Right cardiac atrium (tissue), 5 donors: ENCODE measurements around the gene PTX3. TPM values are rescaled to one million over a fixed set of nuclear protein-coding genes. Genes with fewer than 3 reads are reported as not detected.

Experiments
- ATAC-seq, 2 donors: fragments of 200-7000 bp; cut with Tn5 transposase; one replicate each; pipeline versions ENCODE4 v1.8.0 to v1.9.1; 2020; ENCODE audit warnings: moderate library complexity in 2 of 2, mild to moderate bottlenecking in 1 of 2
- DNase-seq, 3 donors: peaks; one replicate each; pipeline ENCODE4 v3.0.0-alpha.2; 2020
- H3K27ac ChIP-seq: one replicate; pipeline ENCODE4 v1.5.1; 2013; ENCODE audit warnings: mild to moderate bottlenecking, low read length, control low read depth, moderate library complexity
- H3K27me3 ChIP-seq: one replicate; pipeline ENCODE4 v1.6.1; 2013; ENCODE audit not compliant: control insufficient read depth, insufficient read depth
- H3K4me1 ChIP-seq: one replicate; pipeline ENCODE4 v1.6.1; 2013; ENCODE audit warnings: low read length; ENCODE audit not compliant: control insufficient read depth, insufficient read depth
- H3K4me3 ChIP-seq: one replicate; pipeline ENCODE4 v1.5.1; 2013; ENCODE audit warnings: low read length, control low read depth
- H3K9me3 ChIP-seq: one replicate; pipeline ENCODE4 v1.6.1; 2013; ENCODE audit warnings: low read length; ENCODE audit not compliant: control insufficient read depth
- WGBS: extraction: QIAGEN DNeasy Blood & Tissue Kit; methylation state at CpG from one replicate; pipeline ENCODE4 v1.1.7; 2013; 5-methylcytosine and 5-hydroxymethylcytosine counted together
- intact Hi-C, 4 donors: fragments of 100-400 bp; cut with DNase I; formaldehyde crosslinking; loops; one replicate each; pipeline versions ENCODE4 v1.11.0 to v1.14.0; 2022 to 2023
- long read RNA-seq, 4 donors: library from polyadenylated mRNA; unstranded; transcript quantifications; one replicate each; pipeline ENCODE4 v2.0.0, GENCODE V29; 2020 to 2021
- polyA plus RNA-seq: library from polyadenylated mRNA; stranded (reverse); fragments of 200-250 nt; gene quantifications from one replicate; pipeline ENCODE4 v1.2.3, GENCODE V29; 2013
- total RNA-seq, 4 donors: library from RNA; stranded (reverse); fragmentation: NEBNext Ultra II Directional; extraction: Animal tissue kit (Norgen Biotek cat#: 25700); gene quantifications; one replicate each; pipeline ENCODE4 v1.2.1, GENCODE V29; 2021
- donor health status: healthy with polysubstance abuse.
- donor health status: DM: no; HTN: yes; CAD: no.
- donor health status: DM: no; HTN: no; CAD: no.
- donor health status: DM: no; HTN: yes; CAD: no; lungs with severe emphysema.
- donor health status: DM: yes; HTN: yes; CAD: no.

The PTX3 gene
- total RNA-seq (1 to 10 TPM in 1 of 4 donors, under 1 TPM in 3; 0.20 to 6.2 (median 0.37) TPM), polyA plus RNA-seq (0.48 TPM)
- long read RNA-seq, donor 1, result 0 reads
- long read RNA-seq, donor 2, result 0 reads
- long read RNA-seq, donor 3, result 0 reads
- long read RNA-seq, donor 4, partial matches to known transcripts, result 0 of 1 reads
- long read RNA-seq, donor 4, other reads (novel, unspliced or antisense), result 0 of 1 reads

GRCh38 chr3:157436583-157437291 lies at the start of gene PTX3:
Gene PTX3, plus strand, starts transcription at chr3:157436850. Its CDS starts 84 bp downstream, at chr3:157436934.
- Histone ChIP-seq H3K27me3 (peaks cover 5% of the 10 kb centered on the region), H3K27ac (no peak within 1 kb of the TSS), H3K4me3 (peak within 1 kb of the TSS; percentile 54), H3K9me3 (no peaks in the 10 kb centered on the region), H3K4me1 (no peaks in the 10 kb centered on the region)
- DNase-seq (peak; percentile 44 to 69 (median 62)), ATAC-seq (peak; percentile 84)
- intact Hi-C loops, result no loop called here
- 10% methylated on average over 15 of the region's 15 CpGs for WGBS

GRCh38 chr3:157387708-157388435 lies 48.8 kb upstream of the PTX3 start:
- intact Hi-C loops, result no loop called here
- Histone ChIP-seq H3K4me3 (no peak overlapping the region), H3K9me3 (no peaks in the 10 kb centered on the region), H3K27me3 (no peaks in the 10 kb centered on the region), H3K27ac (no peak overlapping the region), H3K4me1 (no peaks in the 10 kb centered on the region)
- ATAC-seq (no peak), DNase-seq (no peak)
- WGBS, result 89% methylated on average over 3 of the region's 3 CpGs

GRCh38 chr3:157388976-157389375 lies 47.7 kb upstream of the PTX3 start:
- Histone ChIP-seq H3K4me3 (no peak overlapping the region), H3K27me3 (no peaks in the 10 kb centered on the region), H3K4me1 (no peaks in the 10 kb centered on the region), H3K9me3 (no peaks in the 10 kb centered on the region), H3K27ac (no peak overlapping the region)
- no peak for ATAC-seq
- intact Hi-C loops, result no loop called here
- no peak for DNase-seq

- intact Hi-C loops, result no loop called here
- WGBS, result 91% methylated on average over 9 of the region's 9 CpGs
Observed at GRCh38 chr3:157390713-157391515, 45.7 kb upstream of the PTX3 start.

DNA sequence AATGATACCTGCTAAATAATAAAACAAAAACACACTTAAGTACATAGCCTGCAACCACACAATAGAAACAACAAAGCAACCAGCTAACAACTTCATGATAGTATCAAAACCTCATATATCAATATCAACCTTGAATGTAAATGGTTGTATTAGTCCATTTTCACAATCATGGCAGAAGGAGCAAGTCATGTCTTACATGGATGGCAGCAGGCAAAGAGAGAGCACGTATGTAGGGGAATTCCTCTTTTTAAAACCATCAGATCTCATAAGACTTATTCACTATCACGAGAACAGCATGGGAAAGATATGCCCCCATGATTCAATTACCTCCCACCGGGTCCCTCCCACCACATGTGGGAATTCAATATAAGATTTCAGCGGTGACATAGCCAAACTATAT lies 44.5 kb upstream of the PTX3 start:
- intact Hi-C loops, result no loop called here
- WGBS, result 89% methylated on average over 4 of the region's 4 CpGs
- no peak for DNase-seq
- no peak for ATAC-seq
- Histone ChIP-seq H3K4me1 (no peaks in the 10 kb centered on the region), H3K27ac (no peak overlapping the region), H3K27me3 (no peaks in the 10 kb centered on the region), H3K9me3 (no peaks in the 10 kb centered on the region), H3K4me3 (no peak overlapping the region)

More at GRCh38 chr3:157390713-157391515, 45.7 kb upstream of the PTX3 start:
- ATAC-seq (no peak), DNase-seq (no peak)
- Histone ChIP-seq H3K4me1 (no peaks in the 10 kb centered on the region), H3K27ac (no peak overlapping the region), H3K9me3 (no peaks in the 10 kb centered on the region), H3K4me3 (no peak overlapping the region), H3K27me3 (no peaks in the 10 kb centered on the region)

DNA sequence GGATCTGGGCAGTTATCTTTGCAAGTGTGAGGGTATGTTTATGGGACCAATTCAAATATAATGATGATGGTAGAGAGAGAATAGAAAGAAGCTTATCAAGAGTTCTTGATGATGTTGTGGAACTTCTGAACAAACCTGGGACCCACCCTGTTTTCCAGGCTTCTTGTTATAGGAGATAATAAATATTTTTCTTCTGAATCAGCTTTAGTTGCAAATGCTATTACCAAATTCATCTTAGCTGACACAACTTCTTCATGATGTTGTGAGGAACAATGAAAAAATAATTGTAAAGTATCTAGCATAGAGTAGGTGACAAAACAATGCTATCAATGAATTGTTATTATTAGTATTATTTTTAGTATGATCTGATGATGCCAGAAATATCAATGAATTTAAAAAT lies 43.5 kb upstream of the PTX3 start:
- Histone ChIP-seq H3K9me3 (no peaks in the 10 kb centered on the region), H3K4me1 (no peaks in the 10 kb centered on the region), H3K27ac (no peak overlapping the region), H3K27me3 (no peaks in the 10 kb centered on the region), H3K4me3 (no peak overlapping the region)
- DNase-seq (no peak), ATAC-seq (no peak)
- intact Hi-C loops, result no loop called here

GRCh38 chr3:157394411-157394810 lies 42.2 kb upstream of the PTX3 start:
- H3K4me3 ChIP-seq, result no peak overlapping the region
- intact Hi-C loops, result no loop called here
- H3K27me3 ChIP-seq, result no peaks in the 10 kb centered on the region
- WGBS, result 82% methylated on average over 1 of the region's 1 CpG
- DNase-seq, result no peak
- H3K27ac ChIP-seq, result no peak overlapping the region
- no peaks in the 10 kb centered on the region for H3K4me1 ChIP-seq
- ATAC-seq, result no peak
- no peaks in the 10 kb centered on the region for H3K9me3 ChIP-seq

GRCh38 chr3:157398598-157398997 lies 38.1 kb upstream of the PTX3 start:
- intact Hi-C loops, result no loop called here
- 93% methylated on average over 3 of the region's 3 CpGs for WGBS
- no peaks in the 10 kb centered on the region for H3K27me3 ChIP-seq
- ATAC-seq (no peak), DNase-seq (no peak)
- H3K9me3 ChIP-seq, result no peaks in the 10 kb centered on the region
- H3K27ac ChIP-seq, result no peak overlapping the region
- H3K4me3 ChIP-seq, result no peak overlapping the region
- no peaks in the 10 kb centered on the region for H3K4me1 ChIP-seq

DNA sequence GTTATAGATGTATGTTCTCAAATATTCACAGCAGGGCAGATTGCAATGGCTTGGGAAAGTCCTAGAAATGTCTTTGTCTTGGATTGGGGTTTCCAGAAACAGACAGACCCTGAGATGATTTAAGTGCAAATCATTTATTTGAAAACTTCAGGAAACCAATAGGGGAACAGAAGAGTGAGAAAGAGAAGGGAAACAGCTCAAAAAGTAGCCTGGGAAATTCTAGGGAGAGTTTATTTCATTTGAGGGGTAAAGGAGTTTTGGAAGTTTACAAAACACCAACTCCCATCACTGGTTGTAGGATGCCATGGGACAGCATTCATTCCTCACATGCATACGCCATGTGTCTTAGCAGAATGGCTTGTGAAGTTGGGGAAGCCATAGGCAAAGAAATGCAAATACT lies 32.3 kb upstream of the PTX3 start:
- H3K27ac ChIP-seq, result no peak overlapping the region
- ATAC-seq (no peak), DNase-seq (no peak)
- no peaks in the 10 kb centered on the region for H3K9me3 ChIP-seq
- H3K4me1 ChIP-seq, result no peaks in the 10 kb centered on the region
- H3K27me3 ChIP-seq, result no peaks in the 10 kb centered on the region
- intact Hi-C loops, result no loop called here
- H3K4me3 ChIP-seq, result no peak overlapping the region
- 91% methylated on average over 1 of the region's 1 CpG for WGBS

DNA sequence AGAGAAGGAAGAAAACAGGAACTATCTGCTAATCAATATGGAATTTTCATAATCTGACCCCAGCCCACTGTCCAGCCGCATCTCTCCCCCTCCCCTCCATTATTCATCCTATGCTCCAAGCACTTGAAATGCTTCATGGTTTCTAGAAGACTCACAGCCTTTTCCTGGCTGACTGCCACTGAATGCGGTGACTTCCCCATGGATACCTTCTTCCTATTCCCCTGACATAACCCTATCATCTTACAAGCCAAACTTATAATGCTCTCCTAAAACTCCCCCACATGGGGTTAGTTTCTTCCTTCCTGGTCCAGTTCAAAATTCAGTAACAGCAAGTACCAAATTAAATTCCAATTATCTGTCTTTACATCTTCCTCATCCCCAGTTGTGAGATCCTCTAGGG lies 31.2 kb upstream of the PTX3 start:
- no peak for ATAC-seq
- H3K9me3 ChIP-seq, result no peaks in the 10 kb centered on the region
- no peaks in the 10 kb centered on the region for H3K4me1 ChIP-seq
- DNase-seq, result no peak
- WGBS, result 53% methylated on average over 2 of the region's 2 CpGs
- no peaks in the 10 kb centered on the region for H3K27me3 ChIP-seq
- no peak overlapping the region for H3K27ac ChIP-seq
- H3K4me3 ChIP-seq, result no peak overlapping the region
- intact Hi-C loops, result no loop called here

GRCh38 chr3:157406394-157406793 lies 30.3 kb upstream of the PTX3 start:
- H3K27me3 ChIP-seq, result no peaks in the 10 kb centered on the region
- intact Hi-C loops, result no loop called here
- H3K9me3 ChIP-seq, result no peaks in the 10 kb centered on the region
- WGBS, result 69% methylated on average over 5 of the region's 5 CpGs
- no peak overlapping the region for H3K27ac ChIP-seq
- no peak for ATAC-seq
- no peaks in the 10 kb centered on the region for H3K4me1 ChIP-seq
- H3K4me3 ChIP-seq, result no peak overlapping the region
- no peak for DNase-seq
